ENCODE results near the gene PRLR. TPM values are rescaled to one million over a fixed set of nuclear protein-coding genes. Genes with fewer than 3 reads are reported as not detected.

Gene PRLR
- total RNA-seq, 1 donor from 2014 or later, result 0.93 TPM

- no peak overlapping the region for H3K4me2 ChIP-seq (ENCODE audit: low read length)
- no peaks in the 10 kb centered on the region for H3K27me3 Mint-ChIP-seq (ENCODE audit: low read depth, unreplicated experiment)
- no peak overlapping the region for H3K9ac ChIP-seq (ENCODE audit: low read length)
- H3K36me3 Mint-ChIP-seq (ENCODE audit: low read depth, unreplicated experiment), result no peaks in the 10 kb centered on the region
- H3K4me1 ChIP-seq (ENCODE audit: insufficient read depth, low read length), result no peaks in the 10 kb centered on the region
- no peaks in the 10 kb centered on the region for H3K36me3 ChIP-seq (ENCODE audit: insufficient read depth, low read length)
- H3K4me1 Mint-ChIP-seq (ENCODE audit: low read depth, unreplicated experiment), result peaks cover 8% of the 10 kb centered on the region
- no peak overlapping the region for H3K27ac Mint-ChIP-seq (ENCODE audit: unreplicated experiment)
- FAIRE-seq (no peak), DNase-seq (ENCODE audit: low read depth) (no peak)
- H3K79me2 ChIP-seq (ENCODE audit: insufficient read depth, low read length), result no peaks in the 10 kb centered on the region
- H3K9me3 ChIP-seq (ENCODE audit: insufficient read depth, low read depth, low read length), result no peaks in the 10 kb centered on the region
- peaks cover 3% of the 10 kb centered on the region for H3K27me3 ChIP-seq (ENCODE audit: insufficient read depth, low read length)
- H3K9me3 Mint-ChIP-seq (ENCODE audit: unreplicated experiment), result no peaks in the 10 kb centered on the region
- TF ChIP-seq CTCF (IDR thresholded peaks at IDR 0.05; ENCODE audit: insufficient read depth, low read depth, low read length), result no peak
- no peak for TF ChIP-seq EZH2 (IDR thresholded peaks at IDR 0.05; ENCODE audit: insufficient read depth, low read length)
- no peak overlapping the region for H3K4me3 ChIP-seq (ENCODE audit: insufficient read depth, low read depth, low read length)
- H3K4me3 Mint-ChIP-seq (ENCODE audit: unreplicated experiment), result no peak overlapping the region
- H2AFZ ChIP-seq (ENCODE audit: low read depth, low read length), result no peak overlapping the region
- H3K27ac ChIP-seq (ENCODE audit: low read depth, low read length), result no peak overlapping the region
- no peaks in the 10 kb centered on the region for H4K20me1 ChIP-seq (ENCODE audit: insufficient read depth, low read length)
These were observed 67.2 kb downstream of the PRLR start for GRCh38 chr5:35162848-35163709.

GRCh38 chr5:35161652-35162273 lies 68.5 kb downstream of the PRLR start:
- no peak for TF ChIP-seq EZH2 (IDR thresholded peaks at IDR 0.05; ENCODE audit: insufficient read depth, low read length)
- no peak for TF ChIP-seq CTCF (IDR thresholded peaks at IDR 0.05; ENCODE audit: insufficient read depth, low read depth, low read length)
- Histone ChIP-seq H3K4me2 (ENCODE audit: low read length) (no peak overlapping the region), H3K9me3 (ENCODE audit: insufficient read depth, low read depth, low read length) (no peaks in the 10 kb centered on the region), H3K4me1 (ENCODE audit: insufficient read depth, low read length) (no peaks in the 10 kb centered on the region), H2AFZ (ENCODE audit: low read depth, low read length) (no peak overlapping the region), H3K27ac (ENCODE audit: low read depth, low read length) (no peak overlapping the region), H4K20me1 (ENCODE audit: insufficient read depth, low read length) (no peaks in the 10 kb centered on the region), H3K79me2 (ENCODE audit: insufficient read depth, low read length) (no peaks in the 10 kb centered on the region), H3K27me3 (ENCODE audit: insufficient read depth, low read length) (peaks cover 3% of the 10 kb centered on the region), H3K36me3 (ENCODE audit: insufficient read depth, low read length) (no peaks in the 10 kb centered on the region), H3K9ac (ENCODE audit: low read length) (no peak overlapping the region), H3K4me3 (ENCODE audit: insufficient read depth, low read depth, low read length) (no peak overlapping the region)
- no peak for FAIRE-seq
- Mint-ChIP-seq H3K4me1 (ENCODE audit: low read depth, unreplicated experiment) (peaks cover 8% of the 10 kb centered on the region), H3K9me3 (ENCODE audit: unreplicated experiment) (no peaks in the 10 kb centered on the region), H3K27me3 (ENCODE audit: low read depth, unreplicated experiment) (no peaks in the 10 kb centered on the region), H3K36me3 (ENCODE audit: low read depth, unreplicated experiment) (no peaks in the 10 kb centered on the region), H3K4me3 (ENCODE audit: unreplicated experiment) (no peak overlapping the region), H3K27ac (ENCODE audit: unreplicated experiment) (no peak overlapping the region)
- no peak for DNase-seq (ENCODE audit: low read depth)

Measured in astrocyte (in vitro differentiated cells and primary cell).